ENCODE results near the gene TBC1D28.

GRCh38 chr17:18625509-18626104 is 18.6 kb downstream of the TBC1D28 start:
- peak; percentile 91 to 100 (median 98) for TF ChIP-seq CTCF (IDR thresholded peaks at IDR 0.05)
- peak in 2 of 4 donors; percentile 50 to 56 for TF ChIP-seq POLR2A (IDR thresholded peaks at IDR 0.05)

Measured in esophagus squamous epithelium (tissue), 4 donors.